HG02763 (cell line): ENCODE measurements around the gene SF3A2.

Experiments
- ATAC-seq: cut with Tn5 transposase; IDR thresholded peaks from one replicate; pipeline ENCODE4 v1.9.1; 2021; ENCODE audit warnings: mild to moderate bottlenecking, moderate library complexity; ENCODE audit not compliant: unreplicated experiment

Gene SF3A2

DNA sequence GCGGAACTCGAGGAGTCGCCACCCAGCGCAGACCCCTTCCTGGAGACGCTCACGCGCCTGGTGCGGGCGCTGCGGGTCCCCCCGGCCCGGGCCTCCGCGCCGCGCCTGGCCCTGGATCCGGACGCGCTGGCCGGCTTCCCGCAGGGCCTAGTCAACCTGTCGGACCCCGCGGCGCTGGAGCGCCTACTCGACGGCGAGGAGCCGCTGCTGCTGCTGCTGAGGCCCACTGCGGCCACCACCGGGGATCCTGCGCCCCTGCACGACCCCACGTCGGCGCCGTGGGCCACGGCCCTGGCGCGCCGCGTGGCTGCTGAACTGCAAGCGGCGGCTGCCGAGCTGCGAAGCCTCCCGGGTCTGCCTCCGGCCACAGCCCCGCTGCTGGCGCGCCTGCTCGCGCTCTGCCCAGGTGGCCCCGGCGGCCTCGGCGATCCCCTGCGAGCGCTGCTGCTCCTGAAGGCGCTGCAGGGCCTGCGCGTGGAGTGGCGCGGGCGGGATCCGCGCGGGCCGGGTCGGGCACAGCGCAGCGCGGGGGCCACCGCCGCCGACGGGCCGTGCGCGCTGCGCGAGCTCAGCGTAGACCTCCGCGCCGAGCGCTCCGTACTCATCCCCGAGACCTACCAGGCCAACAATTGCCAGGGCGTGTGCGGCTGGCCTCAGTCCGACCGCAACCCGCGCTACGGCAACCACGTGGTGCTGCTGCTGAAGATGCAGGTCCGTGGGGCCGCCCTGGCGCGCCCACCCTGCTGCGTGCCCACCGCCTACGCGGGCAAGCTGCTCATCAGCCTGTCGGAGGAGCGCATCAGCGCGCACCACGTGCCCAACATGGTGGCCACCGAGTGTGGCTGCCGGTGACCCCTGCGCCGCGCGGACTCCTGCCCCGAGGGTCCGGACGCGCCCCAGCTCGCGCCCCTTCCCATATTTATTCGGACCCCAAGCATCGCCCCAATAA lies 14.8 kb downstream of the SF3A2 start:
- no peak for ATAC-seq

DNA sequence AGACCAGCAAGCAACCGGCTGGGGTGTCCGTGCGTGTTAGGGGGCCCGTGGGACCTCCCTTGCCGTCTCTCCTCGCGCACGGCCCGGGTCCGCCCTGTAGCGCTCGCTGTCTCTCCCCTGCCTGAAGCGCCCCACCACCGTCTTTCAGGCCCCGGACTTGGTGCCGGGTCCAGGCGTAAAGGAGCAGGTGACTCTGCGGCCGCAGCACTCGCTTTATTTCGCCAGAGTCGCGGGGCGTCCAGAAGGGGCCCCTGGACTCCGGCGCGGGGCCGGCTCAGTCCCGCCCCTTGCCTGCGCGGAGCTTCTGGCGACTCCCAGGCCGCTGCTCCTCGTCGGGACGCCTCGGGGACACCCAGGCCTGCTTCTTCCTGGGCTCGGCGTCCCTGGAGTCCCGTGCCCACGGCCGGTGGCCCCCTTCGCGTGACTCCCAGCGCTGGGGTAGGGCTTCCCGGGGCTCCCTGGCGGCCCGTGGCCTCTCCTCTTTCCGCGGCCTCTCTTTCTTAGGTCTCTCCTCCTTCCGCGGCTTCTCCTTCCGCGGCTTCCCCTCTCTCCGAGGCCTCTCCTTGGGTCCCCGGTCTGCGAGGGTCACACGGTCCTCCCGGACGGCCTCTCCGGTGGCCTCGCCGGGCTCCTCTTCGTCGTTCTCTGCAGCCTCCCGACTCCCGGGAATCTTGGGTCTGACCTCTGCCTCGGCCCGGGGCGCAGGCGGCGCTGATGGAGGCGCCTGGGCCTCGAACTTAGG lies 15.6 kb downstream of the SF3A2 start:
- no peak for ATAC-seq

DNA sequence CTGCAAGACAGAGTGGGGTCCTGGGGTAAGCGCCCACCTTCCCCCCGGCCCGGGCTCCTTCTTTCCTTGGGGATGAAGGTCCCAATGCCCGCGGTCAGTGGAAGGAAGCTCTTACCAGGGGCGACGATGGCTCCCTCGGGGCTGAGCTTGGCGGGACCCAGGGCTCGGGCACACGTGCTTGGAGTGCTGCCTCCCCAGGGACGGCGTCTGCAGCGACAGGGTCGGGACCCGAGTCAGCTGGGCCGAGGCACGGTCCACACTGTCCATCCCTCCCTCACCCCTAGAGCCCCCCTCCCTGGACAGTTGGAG lies 16.1 kb downstream of the SF3A2 start:
- no peak for ATAC-seq

DNA sequence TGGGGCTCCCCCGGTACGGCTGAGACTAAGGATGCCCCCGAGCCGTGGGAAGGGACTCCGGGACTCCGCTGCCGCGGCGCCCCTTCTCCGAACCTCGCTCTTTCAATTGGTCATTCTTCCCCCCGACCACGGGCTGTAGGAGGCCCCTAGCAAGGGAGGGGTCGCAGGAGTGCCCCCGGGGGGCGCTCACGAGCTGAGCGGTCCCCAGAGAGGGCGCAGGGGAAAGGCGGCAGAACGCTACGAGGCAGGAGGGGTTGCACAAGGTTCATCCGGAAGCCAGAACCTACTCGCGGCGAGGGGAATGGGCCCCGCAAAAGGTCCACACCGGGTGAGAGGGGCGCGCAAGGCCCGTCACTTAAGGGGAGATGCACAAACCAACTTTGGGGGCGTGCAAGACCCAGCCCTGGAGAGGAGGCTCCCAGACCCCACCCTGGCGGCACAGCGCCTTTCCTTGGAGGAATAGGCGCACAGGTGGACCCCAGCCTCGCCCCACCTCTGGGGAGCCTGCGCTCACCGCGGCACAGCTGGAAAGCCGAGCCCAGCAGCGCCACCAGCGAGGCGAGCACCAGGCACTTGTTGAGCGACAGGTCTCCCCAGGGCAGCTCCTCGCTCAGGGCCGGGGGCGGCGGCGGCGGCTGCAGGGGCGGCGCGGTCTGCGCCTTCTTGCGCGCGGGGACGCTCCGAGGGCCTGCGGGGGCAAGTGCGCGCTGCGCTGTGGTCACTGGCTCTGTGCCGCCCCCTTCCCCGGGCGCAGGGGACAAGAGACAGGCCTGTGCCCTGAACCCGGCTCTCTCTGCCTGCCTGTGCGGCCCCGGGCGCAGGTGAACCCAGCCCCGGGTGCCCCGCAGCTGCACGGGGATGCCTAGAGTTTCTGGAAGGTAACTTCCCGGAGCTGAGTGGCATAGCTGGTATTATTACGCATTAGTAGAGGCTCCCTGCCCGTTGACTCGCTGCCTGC lies 16.8 kb downstream of the SF3A2 start:
- ATAC-seq, result no peak

DNA sequence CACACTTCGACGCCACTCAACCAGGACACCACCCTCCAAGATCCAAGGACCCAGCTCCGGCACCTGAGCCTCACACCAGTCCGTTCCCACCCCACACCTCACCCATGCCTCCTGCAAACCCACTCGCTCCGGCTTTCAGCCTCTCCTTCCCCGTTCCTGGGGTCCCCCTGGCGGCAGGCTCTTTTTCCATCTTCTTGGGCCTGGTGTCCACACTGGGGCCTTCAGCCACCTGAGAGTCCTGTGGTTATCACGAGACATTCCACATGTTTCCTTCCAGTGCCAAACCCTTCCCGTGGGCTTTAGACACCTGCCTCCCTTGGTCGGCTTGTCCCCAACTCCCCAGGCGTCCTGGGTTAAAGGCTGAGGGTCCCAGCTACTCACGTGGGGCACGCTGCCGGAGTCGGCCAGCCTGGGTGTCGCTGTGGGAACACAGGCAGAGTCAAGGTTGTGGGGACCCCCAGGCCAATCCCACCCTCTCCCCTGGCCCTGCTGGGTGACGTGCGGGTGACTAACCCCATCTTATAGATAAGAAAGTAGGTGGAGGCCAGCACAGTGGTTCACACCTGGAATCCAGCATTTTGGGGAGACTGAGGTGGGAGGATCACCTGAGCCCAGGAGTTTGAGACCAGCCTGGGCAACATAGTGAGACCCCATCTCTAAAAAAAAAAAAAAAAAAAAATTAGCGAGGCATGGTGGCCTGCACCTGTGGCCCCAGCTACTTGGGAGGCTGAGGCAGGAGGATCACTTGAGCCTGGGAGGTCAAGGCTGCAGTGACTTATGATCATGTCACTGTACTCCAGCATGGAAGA lies 17.6 kb downstream of the SF3A2 start:
- no peak for ATAC-seq

DNA sequence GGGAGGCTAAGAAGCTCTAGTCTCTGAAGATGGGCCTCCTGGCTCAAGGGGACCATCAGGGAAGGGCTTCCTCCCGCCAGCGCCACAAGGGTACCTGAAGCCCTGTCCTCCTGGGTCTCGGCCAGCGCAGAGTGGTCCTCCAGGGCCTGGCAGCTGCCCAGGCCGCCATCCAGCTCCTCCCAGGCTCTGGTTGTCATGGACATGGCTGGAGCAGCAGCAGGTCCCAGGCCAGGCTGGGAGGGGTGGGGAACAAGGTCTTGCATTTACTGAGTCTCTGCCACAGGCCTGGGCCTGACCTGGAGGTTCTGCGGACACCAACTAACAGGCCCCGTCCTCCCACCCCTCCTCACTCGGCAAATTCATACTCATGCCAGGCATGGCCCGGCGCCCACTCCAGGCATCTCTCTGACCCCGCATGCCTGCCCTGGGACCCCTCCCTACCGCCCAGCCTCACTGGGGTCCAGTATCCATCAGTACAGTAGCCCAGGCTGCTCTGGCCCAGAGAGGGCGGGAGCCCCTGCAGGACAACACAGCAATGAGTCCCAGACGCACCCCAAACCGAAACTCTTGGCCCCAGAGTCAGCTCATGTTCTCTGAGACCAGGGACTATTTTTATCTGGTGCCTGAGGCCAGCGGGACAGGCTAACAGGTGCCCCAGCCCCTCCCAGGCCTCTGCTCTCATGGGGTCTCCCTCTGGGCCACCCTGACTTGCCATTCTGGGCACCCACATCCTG lies 18.7 kb downstream of the SF3A2 start:
- no peak for ATAC-seq

DNA sequence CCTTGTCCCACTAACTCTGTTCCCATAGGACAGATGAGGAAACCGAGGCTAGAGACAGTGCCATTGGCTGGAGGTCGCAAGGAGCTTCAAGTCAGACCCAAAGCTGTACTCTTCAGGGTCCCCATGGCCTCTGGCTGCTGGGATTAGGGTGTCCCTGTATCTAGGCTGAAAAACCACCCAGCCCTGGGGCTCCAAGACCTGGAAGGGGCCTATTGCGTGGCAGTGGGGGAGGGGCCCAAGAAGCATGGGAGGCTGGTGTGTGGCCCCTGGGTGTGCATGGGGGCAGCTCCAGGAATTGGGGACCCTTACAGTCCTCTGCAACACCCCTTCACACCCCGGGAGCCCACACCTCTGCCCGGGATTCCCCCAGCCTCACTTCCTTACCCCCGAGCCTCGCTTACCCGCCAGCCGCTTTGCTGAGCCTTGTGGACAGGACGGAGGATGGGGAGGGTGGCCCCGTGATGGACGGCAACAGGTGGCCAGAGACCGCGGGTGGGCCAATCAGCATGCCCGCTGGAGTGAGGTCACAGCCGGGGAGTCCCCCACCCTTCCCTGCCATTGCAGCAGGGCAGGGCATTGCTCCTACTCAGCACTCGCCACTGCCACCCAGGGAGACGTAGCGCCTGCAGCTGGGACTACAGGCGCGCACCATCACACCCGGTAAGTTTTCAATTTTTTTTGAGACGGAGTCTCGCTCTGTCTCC lies 19.5 kb downstream of the SF3A2 start, which contains the start of gene JSRP1:
Gene JSRP1 (minus strand): TSS at position 436 of the 704 bp plus-strand sequence. CDS start 1,103 bp downstream, outside the sequence.
- no peak for ATAC-seq

DNA sequence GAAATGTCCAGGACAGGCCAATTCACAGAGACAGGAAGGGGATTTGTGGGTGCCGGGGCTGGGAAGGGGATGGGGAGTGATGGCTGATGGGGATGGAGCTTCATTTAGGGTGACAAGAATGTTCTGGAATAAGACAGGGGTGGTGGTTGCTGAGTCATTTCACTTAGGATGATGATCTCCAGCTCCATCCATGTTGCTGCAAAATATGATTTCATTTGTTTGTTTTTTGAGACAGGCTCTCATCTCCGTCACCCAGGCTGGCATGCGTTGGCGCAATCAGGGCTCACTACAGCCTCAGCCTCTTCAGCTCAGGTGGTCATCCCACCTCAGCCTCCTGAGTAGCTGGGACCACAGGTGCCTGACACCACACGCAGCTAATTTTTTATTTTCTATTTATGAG lies 22.7 kb downstream of the SF3A2 start:
- no peak for ATAC-seq

DNA sequence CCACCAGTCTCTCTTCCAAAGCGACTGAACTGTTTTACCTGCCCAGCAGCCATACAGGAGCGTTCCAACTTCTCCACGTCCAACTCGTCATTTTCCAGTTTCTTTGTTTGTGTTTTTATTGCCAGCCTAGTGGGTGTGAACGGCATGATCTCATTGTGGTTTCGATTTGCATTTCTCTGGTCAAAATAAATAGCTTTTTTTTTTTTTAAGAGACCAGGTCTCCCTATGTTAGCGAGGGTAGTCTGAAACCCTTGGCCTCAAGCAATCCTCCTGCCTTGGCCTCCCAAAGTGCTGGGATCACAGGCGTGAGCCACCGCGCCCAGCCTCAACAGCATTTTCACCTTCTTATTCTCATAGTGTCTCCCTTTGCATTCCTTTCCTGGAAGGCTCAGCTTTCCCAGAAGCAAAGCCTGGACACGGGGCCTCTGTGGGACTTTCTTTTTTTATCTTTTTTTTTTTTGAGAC lies 23.7 kb downstream of the SF3A2 start:
- ATAC-seq, result no peak

DNA sequence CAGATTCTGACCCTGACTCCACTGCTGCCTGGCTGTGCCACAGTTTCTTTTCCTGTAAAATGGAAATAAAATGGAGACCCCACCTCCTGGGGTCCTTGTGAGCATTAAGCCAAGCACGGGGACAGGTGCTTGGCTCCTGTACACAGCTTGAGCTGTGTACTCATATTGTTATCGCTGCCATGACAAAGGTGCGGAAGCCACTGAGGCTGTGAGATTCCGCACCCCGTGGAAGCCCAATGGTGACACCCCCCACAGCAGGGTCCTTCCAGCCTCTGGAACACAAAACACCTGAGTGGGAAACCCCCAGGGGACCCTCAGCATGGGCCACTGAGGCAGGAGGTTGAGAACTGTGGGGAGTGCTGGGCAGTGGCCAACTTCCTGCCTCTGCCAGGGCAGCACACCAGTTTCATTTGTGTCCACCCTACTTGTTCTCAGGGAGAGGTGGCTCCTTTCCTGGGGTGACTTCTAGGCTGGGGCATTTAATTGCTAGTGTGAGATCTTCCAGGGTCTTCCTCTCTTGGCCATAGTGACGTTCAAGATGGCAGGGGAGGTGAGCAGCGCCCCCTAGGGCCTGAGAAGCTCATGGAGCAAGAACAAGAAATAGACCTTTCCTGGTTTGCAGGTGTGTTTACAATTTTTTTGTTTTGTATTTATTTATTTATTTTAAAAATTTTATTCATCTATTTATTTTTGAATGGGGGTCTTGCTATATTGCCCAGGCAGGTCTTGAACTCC lies 25.0 kb downstream of the SF3A2 start:
- ATAC-seq, result no peak

DNA sequence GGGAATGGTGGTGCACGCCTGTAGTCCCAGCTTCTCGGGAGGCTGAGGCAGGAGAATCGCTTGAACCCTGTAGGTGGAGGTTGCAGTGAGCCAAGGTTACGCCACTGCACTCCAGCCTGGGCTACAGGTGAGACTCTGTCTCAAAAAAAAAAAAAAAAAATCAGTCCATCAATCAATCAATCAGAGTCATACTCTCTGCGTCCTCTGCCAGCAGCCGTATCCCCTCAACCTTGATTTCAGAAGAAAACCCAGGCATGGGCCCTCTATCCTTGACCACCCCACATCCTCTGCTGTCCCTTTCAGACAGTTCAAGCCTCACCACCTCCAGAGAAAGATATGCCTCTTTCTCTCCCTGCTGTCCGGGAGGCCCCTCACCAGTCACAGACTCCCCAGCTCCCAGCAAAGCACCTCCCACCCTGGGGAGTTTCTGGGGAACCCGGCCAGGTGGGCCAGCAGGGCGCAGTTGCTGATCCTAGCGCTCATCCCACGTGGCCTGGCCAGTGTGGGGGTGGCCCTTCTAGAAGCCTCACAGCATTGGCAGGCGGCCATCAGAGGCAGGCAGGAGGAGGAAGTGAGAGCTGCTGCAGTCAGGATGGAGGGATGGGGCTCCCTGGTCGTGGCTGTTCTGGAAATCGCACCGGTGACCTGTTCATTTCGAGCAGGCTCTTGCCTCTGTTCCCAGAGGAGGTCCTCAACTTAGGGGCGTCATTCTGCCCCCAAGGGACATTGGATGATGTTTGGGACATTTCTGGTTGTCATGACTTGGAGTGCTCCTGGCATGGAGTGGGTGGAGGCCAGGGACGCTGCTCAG lies 29.8 kb downstream of the SF3A2 start:
- no peak for ATAC-seq

DNA sequence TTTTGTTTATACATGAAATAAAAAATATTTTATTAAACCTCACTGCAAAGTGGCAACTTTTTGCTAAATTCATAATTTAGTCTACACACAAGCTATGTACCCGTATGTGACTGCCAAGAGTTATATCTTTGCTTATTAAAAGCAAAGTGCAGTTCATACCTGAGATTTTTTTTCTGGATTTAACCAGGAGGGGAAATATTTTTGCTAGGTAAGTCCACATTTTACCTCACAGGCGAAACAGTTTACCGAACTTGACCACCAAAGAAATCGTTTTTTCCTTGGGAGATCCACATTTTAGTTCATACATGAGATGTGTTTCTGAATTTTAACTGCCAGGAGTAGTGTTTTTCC lies 31.8 kb downstream of the SF3A2 start:
- ATAC-seq, result no peak

DNA sequence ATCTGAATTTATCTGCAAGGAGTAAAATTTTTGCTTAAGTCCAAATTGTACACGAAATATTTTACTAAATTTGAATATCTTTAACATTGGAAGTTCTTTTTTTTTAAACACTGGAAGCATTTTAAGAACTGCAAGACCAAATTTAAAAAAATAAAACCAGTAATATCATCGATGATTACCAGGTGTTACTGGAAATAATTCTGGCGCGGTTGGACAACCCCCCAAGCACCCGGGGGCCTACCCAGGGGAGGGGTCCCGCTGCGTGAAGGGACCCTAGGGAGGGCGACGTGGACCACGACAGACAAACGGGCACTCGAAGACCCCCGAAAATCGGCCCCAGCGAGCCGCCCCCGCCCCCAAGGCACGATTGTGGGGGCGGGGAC lies 32.2 kb downstream of the SF3A2 start:
- ATAC-seq, result no peak

DNA sequence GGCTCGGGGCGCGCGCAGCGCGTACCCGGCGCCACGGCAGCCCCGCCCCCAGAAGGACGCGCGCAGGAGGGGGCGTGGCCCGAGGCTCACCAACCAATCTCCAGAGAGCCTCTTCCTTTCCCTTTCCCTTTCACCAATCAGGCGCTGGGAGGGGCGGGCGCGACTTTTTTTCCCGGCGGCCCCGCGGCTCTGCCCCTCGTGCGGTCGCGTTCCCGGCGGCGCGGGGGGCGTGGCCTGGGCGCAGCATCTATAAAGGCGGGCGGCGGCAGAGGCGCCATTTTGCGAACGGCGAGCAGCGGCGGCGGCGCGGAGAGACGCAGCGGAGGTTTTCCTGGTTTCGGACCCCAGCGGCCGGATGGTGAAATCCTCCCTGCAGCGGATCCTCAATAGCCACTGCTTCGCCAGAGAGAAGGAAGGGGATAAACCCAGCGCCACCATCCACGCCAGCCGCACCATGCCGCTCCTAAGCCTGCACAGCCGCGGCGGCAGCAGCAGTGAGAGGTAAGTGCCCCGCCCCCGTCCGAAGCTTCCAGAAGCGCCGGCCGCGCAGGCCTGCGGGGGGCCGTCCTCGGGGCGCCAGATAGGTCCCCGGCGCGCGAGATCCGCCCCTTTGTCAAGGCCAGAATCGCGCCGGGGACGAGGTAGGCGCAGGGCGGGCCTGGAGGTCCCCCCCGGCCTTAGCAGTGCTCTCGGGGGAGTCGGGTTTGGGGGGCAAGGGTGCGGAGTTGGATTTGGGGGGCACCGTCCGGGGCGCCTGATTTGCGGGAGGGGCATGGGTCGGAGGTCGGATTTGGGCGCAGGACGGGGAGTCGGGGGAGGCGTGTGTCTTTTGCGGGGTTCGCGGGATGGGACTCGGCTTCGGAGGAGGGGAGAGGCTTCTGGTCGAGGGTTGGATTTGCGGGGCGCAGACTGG lies 32.9 kb downstream of the SF3A2 start:
- ATAC-seq, result peak; percentile 72

DNA sequence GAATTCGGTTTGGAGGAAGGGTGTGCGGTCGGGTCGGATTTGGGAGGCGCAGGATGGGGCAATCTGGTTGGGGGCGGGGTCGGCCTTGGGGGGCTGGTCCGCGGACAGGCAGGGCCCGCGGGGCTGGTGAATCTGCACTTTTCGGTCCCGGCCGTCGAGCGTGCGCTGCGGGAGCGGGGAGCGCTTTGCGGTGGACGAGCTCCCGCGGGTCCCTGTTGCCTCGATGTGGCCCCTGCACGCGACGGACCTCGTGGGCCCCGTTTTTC lies 33.5 kb downstream of the SF3A2 start:
- no peak for ATAC-seq

DNA sequence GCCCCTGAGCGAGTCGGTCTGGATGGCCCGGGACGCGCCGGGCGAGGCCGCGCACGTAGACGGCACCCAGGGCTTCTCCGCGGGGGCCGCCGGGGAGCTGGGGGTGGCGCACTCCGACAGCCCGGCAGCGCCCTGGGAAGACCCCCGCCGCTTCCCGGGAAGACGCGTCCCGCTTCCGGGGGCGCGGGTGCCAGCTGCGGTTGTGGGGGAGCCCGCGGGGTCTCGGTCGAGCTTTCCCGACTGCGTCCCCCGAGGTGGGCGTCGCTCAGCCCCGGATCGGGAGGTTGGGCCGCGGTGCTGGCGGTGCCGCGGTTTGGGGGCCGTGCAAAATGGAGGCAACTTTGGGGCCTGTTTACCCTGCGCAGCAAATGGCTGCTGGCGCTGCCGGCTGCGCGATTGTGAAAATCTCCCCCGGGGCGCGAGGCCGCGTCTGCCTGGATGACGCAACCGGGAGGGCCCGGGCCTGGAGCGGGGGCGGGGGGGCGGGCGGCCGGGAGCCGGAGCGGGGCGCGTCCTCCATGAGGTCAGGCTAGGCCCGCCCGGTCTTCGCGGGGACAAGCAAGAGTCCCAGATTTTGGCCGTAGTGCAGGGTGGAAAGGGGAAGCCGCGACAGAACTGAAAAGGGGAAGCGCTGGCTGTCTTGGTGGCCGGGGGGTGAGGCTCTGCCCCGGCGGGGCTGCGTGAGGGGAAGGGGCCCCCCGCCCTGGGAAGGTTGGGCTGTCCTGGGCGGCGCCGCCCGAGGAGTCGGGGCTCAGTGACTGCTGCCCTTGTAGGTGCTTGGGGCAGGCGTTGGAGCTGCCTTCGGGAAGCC lies 34.0 kb downstream of the SF3A2 start:
- ATAC-seq, result no peak
